ENCODE results near the gene GARIN5B. TPM values are rescaled to one million over a fixed set of nuclear protein-coding genes. Genes with fewer than 3 reads are reported as not detected.

Gene GARIN5B
- total and polyA plus RNA-seq, 2 of the 13 experiments (the other 11 are each of a cell fraction or from before 2014, with no cell fraction given), result not detected

DNA sequence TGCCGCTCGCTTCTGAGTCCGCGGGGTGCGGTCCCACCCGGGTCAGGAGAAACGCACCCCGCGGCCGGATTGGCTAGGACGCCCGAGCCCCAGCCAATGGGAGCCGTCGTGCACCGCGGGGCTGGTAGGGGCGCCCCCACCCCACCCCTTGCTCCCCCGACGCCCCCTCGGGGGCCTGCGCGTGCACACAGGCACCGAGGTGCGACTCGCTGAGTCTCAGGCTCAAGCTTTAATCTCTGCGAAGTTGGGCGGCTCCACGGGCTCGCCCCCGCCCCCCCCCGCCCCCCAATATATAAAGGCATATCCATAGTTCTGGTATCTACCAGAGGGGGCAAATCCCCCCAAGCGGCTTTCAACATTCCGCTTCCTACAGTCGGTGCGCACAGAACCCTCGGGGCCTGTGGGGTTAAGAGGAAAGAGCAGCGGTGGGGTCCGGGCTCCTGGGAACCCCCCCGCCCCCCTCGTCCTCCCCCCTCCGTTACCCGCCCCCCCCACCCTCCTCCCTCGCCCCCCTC, 8.3 kb downstream of the GARIN5B start, which contains the start of gene COX6B2:
TSS of gene COX6B2 (minus strand) at position 22 of the 515 bp plus-strand sequence. CDS start 198 bp downstream, outside the sequence.
- intact Hi-C loops (cut with micrococcal nuclease; ENCODE audit: unreplicated experiment) (no loop called here), in situ Hi-C loops (cut with HindIII; ENCODE audit: extremely low pct_ligation_motif_present, low pct_unique_long_range_greater_than_20kb) (no loop called here)
- H3K4me3 ChIP-seq (replicated peaks in 1 of 3; ENCODE audit: insufficient read depth in 1 of 3, low read depth in 2 of 3, low read length in 3 of 3), result peak within 1 kb of the TSS; percentile 30 to 74 (median 65)
- BruUV-seq (replicated peaks), result no TSS peak
- H3K36me3 ChIP-seq (replicated peaks in 1 of 2; ENCODE audit: control insufficient read depth in 1 of 2, insufficient read depth in 2 of 2, low read length in 2 of 2), result no peaks in the 10 kb centered on the region
- FAIRE-seq (no peak), DNase-seq (ENCODE audit: low spot score) (no peak), ATAC-seq (no peak)
- peaks cover 19% of the 10 kb centered on the region for H3K4me1 ChIP-seq (ENCODE audit: insufficient read depth, low read length)
- 0 out of 2 replicates have a peak within 1 kb of the TSS, but pooled peaks have one; percentile 29 for H3K9ac ChIP-seq (ENCODE audit: insufficient read depth, low read depth, low read length)
- POLR2A ChIA-PET, result no interaction called here
- 14% methylated on average over 11 of the region's 43 CpGs for WGBS (ENCODE audit: low lambda C conversion rate)
- H3K9me3 ChIP-seq (ENCODE audit: low read length), result no peaks in the 10 kb centered on the region
- TF ChIP-seq ZNF34 (CRISPR knock-in tag; IDR thresholded peaks at IDR 0.05; ENCODE audit: borderline replicate concordance) (no peak), ZFP36 (IDR thresholded peaks at IDR 0.05; ENCODE audit: borderline replicate concordance, low read depth, low read length, partially characterized antibody) (no peak), ZNF891 (CRISPR knock-in tag; IDR thresholded peaks at IDR 0.05) (no peak), REXO4 (CRISPR knock-in tag; IDR thresholded peaks at IDR 0.05; ENCODE audit: borderline replicate concordance) (no peak), ZNF75D (CRISPR knock-in tag; IDR thresholded peaks at IDR 0.05; ENCODE audit: borderline replicate concordance) (no peak), TBX3 (IDR thresholded peaks at IDR 0.05; ENCODE audit: borderline replicate concordance) (no peak), SMAD3 (CRISPR knock-in tag; IDR thresholded peaks at IDR 0.05) (no peak), ZNF10 (CRISPR knock-in tag; IDR thresholded peaks at IDR 0.05; ENCODE audit: borderline replicate concordance, low read depth) (no peak), ZNF709 (CRISPR knock-in tag; IDR thresholded peaks at IDR 0.05) (no peak)
- TF ChIP-seq, protein P1, sequence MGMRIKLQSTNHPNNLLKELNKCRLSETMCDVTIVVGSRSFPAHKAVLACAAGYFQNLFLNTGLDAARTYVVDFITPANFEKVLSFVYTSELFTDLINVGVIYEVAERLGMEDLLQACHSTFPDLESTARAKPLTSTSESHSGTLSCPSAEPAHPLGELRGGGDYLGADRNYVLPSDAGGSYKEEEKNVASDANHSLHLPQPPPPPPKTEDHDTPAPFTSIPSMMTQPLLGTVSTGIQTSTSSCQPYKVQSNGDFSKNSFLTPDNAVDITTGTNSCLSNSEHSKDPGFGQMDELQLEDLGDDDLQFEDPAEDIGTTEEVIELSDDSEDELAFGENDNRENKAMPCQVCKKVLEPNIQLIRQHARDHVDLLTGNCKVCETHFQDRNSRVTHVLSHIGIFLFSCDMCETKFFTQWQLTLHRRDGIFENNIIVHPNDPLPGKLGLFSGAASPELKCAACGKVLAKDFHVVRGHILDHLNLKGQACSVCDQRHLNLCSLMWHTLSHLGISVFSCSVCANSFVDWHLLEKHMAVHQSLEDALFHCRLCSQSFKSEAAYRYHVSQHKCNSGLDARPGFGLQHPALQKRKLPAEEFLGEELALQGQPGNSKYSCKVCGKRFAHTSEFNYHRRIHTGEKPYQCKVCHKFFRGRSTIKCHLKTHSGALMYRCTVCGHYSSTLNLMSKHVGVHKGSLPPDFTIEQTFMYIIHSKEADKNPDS (CRISPR knock-in tag; IDR thresholded peaks at IDR 0.05), result no peak
- TF ChIP-seq, protein P2, sequence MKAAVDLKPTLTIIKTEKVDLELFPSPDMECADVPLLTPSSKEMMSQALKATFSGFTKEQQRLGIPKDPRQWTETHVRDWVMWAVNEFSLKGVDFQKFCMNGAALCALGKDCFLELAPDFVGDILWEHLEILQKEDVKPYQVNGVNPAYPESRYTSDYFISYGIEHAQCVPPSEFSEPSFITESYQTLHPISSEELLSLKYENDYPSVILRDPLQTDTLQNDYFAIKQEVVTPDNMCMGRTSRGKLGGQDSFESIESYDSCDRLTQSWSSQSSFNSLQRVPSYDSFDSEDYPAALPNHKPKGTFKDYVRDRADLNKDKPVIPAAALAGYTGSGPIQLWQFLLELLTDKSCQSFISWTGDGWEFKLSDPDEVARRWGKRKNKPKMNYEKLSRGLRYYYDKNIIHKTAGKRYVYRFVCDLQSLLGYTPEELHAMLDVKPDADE (CRISPR knock-in tag; IDR thresholded peaks at IDR 0.05), result no peak
- no peaks in the 10 kb centered on the region for H3K79me2 ChIP-seq (ENCODE audit: insufficient read depth, low read length)
- no peak within 1 kb of the TSS for H3K27ac ChIP-seq (ENCODE audit: extremely low read length, insufficient read depth, low read length)
- peaks cover 10 to 66% of the 10 kb centered on the region in 2 experiments; a peak in 4 of 5 replicates for H3K27me3 ChIP-seq (ENCODE audit: control insufficient read depth in 1 of 2, insufficient read depth in 2 of 2, low read length in 2 of 2)
- CTCF ChIA-PET (ENCODE audit: low intra/inter-chr PET ratio, low total read pairs), result no interaction called here
- H4K20me1 ChIP-seq (ENCODE audit: insufficient read depth, low read length), result 0 out of 2 replicates have a peak, but pooled peaks cover 4% of the 10 kb centered on the region
- H3K4me2 ChIP-seq (ENCODE audit: low read depth, low read length), result peak within 1 kb of the TSS; percentile 88
- H2AFZ ChIP-seq (ENCODE audit: low read length), result no peak within 1 kb of the TSS
